Activated CD4-positive, CD25-positive, alpha-beta regulatory T cell treated with anti-CD3 and anti-CD28 coated beads, Interleukin-2, amount 50 U/mL, for 16 hours (primary cell): ENCODE data around the gene WDR45B.
"Not testable (repeated sequence)": the region's sequence is repeated elsewhere in the genome, so short reads cannot be mapped to it uniquely, and the experiment has no call there.

Experiments used
- DNase-seq: peaks from one replicate; pipeline ENCODE4 v3.0.0-alpha.2; 2020; ENCODE audit warnings: low read depth, low spot score

WDR45B gene

GRCh38 chr17:82599674-82600661, 48.3 kb downstream of the WDR45B start:
- no peak for DNase-seq

- no peak for DNase-seq
Observed at GRCh38 chr17:82598256-82599119, 49.8 kb downstream of the WDR45B start.

- no peak for DNase-seq
Observed at GRCh38 chr17:82596837-82597672, 51.2 kb downstream of the WDR45B start.

- DNase-seq: no peak
Observed at GRCh38 chr17:82596296-82596695, 51.9 kb downstream of the WDR45B start.

GRCh38 chr17:82595893-82596292, 52.4 kb downstream of the WDR45B start:
- no peak for DNase-seq

- no peak for DNase-seq
Observed at GRCh38 chr17:82594571-82594970, 53.7 kb downstream of the WDR45B start.

- no peak for DNase-seq
Observed at GRCh38 chr17:82593590-82594087, 54.6 kb downstream of the WDR45B start.

GRCh38 chr17:82592767-82593589, 55.3 kb downstream of the WDR45B start:
- peak; percentile 40 for DNase-seq

- DNase-seq: no peak
Observed at GRCh38 chr17:82592289-82592766, 55.9 kb downstream of the WDR45B start.

GRCh38 chr17:82590881-82591539, 57.2 kb downstream of the WDR45B start:
- no peak for DNase-seq

- DNase-seq: no peak
Observed at GRCh38 chr17:82590216-82590615, 58.0 kb downstream of the WDR45B start.

- no peak for DNase-seq
Observed at GRCh38 chr17:82589851-82590180, 58.4 kb downstream of the WDR45B start.

- no peak for DNase-seq
Observed at GRCh38 chr17:82588266-82589175, 59.7 kb downstream of the WDR45B start.

GRCh38 chr17:82587234-82588086, 60.8 kb downstream of the WDR45B start:
- no peak for DNase-seq

- no peak for DNase-seq
Observed at GRCh38 chr17:82586576-82587233, 61.5 kb downstream of the WDR45B start.

GRCh38 chr17:82585935-82586575, 62.2 kb downstream of the WDR45B start:
- not testable (repeated sequence) for DNase-seq
